Sigmoid colon (tissue), 7 donors: ENCODE data around the gene TNIP3. TPM values are rescaled to one million over a fixed set of nuclear protein-coding genes. Genes with fewer than 3 reads are reported as not detected.

Experiments
- DNase-seq: peaks from one replicate; pipeline ENCODE4 v3.0.0-alpha.2; 2019
- H3K27ac ChIP-seq, 4 donors: fragments of 200-600 bp; sonication (generic); one replicate each; pipeline ENCODE4 v1.5.1; 2016 to 2019; ENCODE audit warnings: mild to moderate bottlenecking in 1 of 4
- H3K27me3 ChIP-seq, 3 donors: fragments of 200-600 bp; sonication (generic); one replicate each; pipeline ENCODE4 v1.5.1; 2019; ENCODE audit warnings: mild to moderate bottlenecking in 1 of 3
- H3K36me3 ChIP-seq, 4 donors: fragments of 200-600 bp; sonication (generic); one replicate each; pipeline ENCODE4 v1.5.1; 2016 to 2019
- H3K4me1 ChIP-seq, 4 donors: fragments of 200-600 bp; sonication (generic); one replicate each; pipeline ENCODE4 v1.5.1; 2017 to 2019
- H3K4me3 ChIP-seq, 4 donors: fragments of 200-600 bp; sonication (generic); one replicate each; pipeline ENCODE4 v1.5.1; 2017 to 2019; ENCODE audit warnings: mild to moderate bottlenecking in 2 of 4, moderate library complexity in 1 of 4
- H3K9me3 ChIP-seq, 4 donors: fragments of 200-600 bp in 3 of 4; sonication (generic) in 3 of 4; one replicate each; pipeline versions ENCODE4 v1.5.1 to v1.6.1; 2013 to 2019
- CTCF ChIP-seq, 4 experiments: fragments of 450-650 bp in 3 of 4; fragments of 200-600 bp in 1 of 4; IDR thresholded peaks; one replicate each; pipeline ENCODE4 v1.5.1; 2016 to 2019; ENCODE audit warnings: antibody characterized with exemption in 4 of 4, mild to moderate bottlenecking in 3 of 4, moderate library complexity in 2 of 4
- EP300 ChIP-seq, 4 donors: sonication (generic); formaldehyde crosslinking; IDR thresholded peaks; one replicate each; pipeline ENCODE4 v1.6.1; 2017; ENCODE audit warnings: antibody characterized with exemption in 4 of 4
- POLR2A ChIP-seq, 2 donors: fragments of 450-650 bp; IDR thresholded peaks; one replicate each; pipeline ENCODE4 v1.6.1; 2016; ENCODE audit warnings: antibody characterized with exemption in 2 of 2, mild to moderate bottlenecking in 2 of 2, moderate library complexity in 2 of 2
- POLR2AphosphoS5 ChIP-seq, 4 donors: sonication (generic); formaldehyde crosslinking; IDR thresholded peaks; one replicate each; pipeline ENCODE4 v1.6.1; 2017; ENCODE audit warnings: antibody characterized with exemption in 4 of 4
- WGBS, 2 donors: extraction: QIAGEN DNeasy Blood & Tissue Kit; methylation state at CpG; one replicate each; pipeline ENCODE4 v1.1.7; 2013; 5-methylcytosine and 5-hydroxymethylcytosine counted together
- intact Hi-C: fragments of 100-400 bp; cut with DNase I; formaldehyde crosslinking; loops from one replicate; pipeline ENCODE4 v1.15.1; 2023
- polyA plus RNA-seq, 3 donors: library from polyadenylated mRNA; stranded (reverse); fragments of 200-250 nt; gene quantifications; one replicate each; pipeline ENCODE4 v1.2.3, GENCODE V29; 2013
- total RNA-seq, 4 donors: library from RNA; depleted of rRNA; stranded (reverse); fragments of >200 nt; gene quantifications; one replicate each; pipeline ENCODE4 v1.1.0, GENCODE V29; 2016
- donor health status: healthy with polysubstance abuse.
- donor health status: Bipolar disorder and iron deficiency.
- donor health status: healthy.

TNIP3 gene
- total and polyA plus RNA-seq, 7 donors: 0.49 to 18.1 (median 3.0) TPM; not detected in 4

- H3K4me3 ChIP-seq: no peak overlapping the region
- no peaks in the 10 kb centered on the region for H3K4me1 ChIP-seq
- DNase-seq: no peak
- no peak overlapping the region for H3K27ac ChIP-seq
- H3K36me3 ChIP-seq: no peaks in the 10 kb centered on the region
- intact Hi-C loops: no loop called here
- no peaks in the 10 kb centered on the region for H3K27me3 ChIP-seq
- no peaks in the 10 kb centered on the region for H3K9me3 ChIP-seq
- WGBS, 2 donors: 84 to 87% methylated on average over 1 of the region's 1 CpG
- TF ChIP-seq POLR2AphosphoS5 (IDR thresholded peaks at IDR 0.05) (no peak), POLR2A (IDR thresholded peaks at IDR 0.05) (no peak), EP300 (IDR thresholded peaks at IDR 0.05) (no peak), CTCF (IDR thresholded peaks at IDR 0.05) (no peak)
These were observed 18.7 kb downstream of the TNIP3 start for GRCh38 chr4:121145430-121145829.

- H3K36me3 ChIP-seq: no peaks in the 10 kb centered on the region
- DNase-seq: no peak
- H3K27me3 ChIP-seq: no peaks in the 10 kb centered on the region
- no peak overlapping the region for H3K4me3 ChIP-seq
- 90 to 92% methylated on average over 2 of the region's 2 CpGs for WGBS, 2 donors
- H3K4me1 ChIP-seq: no peaks in the 10 kb centered on the region
- intact Hi-C loops: no loop called here
- TF ChIP-seq POLR2A (IDR thresholded peaks at IDR 0.05) (no peak), CTCF (IDR thresholded peaks at IDR 0.05) (no peak), POLR2AphosphoS5 (IDR thresholded peaks at IDR 0.05) (no peak), EP300 (IDR thresholded peaks at IDR 0.05) (no peak)
- no peaks in the 10 kb centered on the region for H3K9me3 ChIP-seq
- H3K27ac ChIP-seq: no peak overlapping the region
These were observed 20.1 kb downstream of the TNIP3 start for GRCh38 chr4:121144021-121144420.

- TF ChIP-seq POLR2A (IDR thresholded peaks at IDR 0.05) (no peak), EP300 (IDR thresholded peaks at IDR 0.05) (no peak), POLR2AphosphoS5 (IDR thresholded peaks at IDR 0.05) (no peak), CTCF (IDR thresholded peaks at IDR 0.05) (no peak)
- Histone ChIP-seq H3K36me3 (no peaks in the 10 kb centered on the region), H3K4me1 (no peaks in the 10 kb centered on the region), H3K4me3 (no peak overlapping the region), H3K9me3 (no peaks in the 10 kb centered on the region), H3K27me3 (no peaks in the 10 kb centered on the region), H3K27ac (no peak overlapping the region)
- DNase-seq: no peak
- intact Hi-C loops: no loop called here
These were observed 21.0 kb downstream of the TNIP3 start for GRCh38 chr4:121143131-121143530.

- no peaks in the 10 kb centered on the region for H3K27me3 ChIP-seq
- no peak overlapping the region for H3K4me3 ChIP-seq
- no peaks in the 10 kb centered on the region for H3K4me1 ChIP-seq
- H3K27ac ChIP-seq: no peak overlapping the region
- 89 to 91% methylated on average over 5 of the region's 5 CpGs for WGBS, 2 donors
- DNase-seq: no peak
- TF ChIP-seq EP300 (IDR thresholded peaks at IDR 0.05): no peak
- TF ChIP-seq POLR2A (IDR thresholded peaks at IDR 0.05): no peak
- no peak for TF ChIP-seq CTCF (IDR thresholded peaks at IDR 0.05)
- no peak for TF ChIP-seq POLR2AphosphoS5 (IDR thresholded peaks at IDR 0.05)
- H3K9me3 ChIP-seq: no peaks in the 10 kb centered on the region
- intact Hi-C loops: no loop called here
- no peaks in the 10 kb centered on the region for H3K36me3 ChIP-seq
These were observed 23.2 kb downstream of the TNIP3 start for GRCh38 chr4:121140716-121141460.
